Activated effector memory CD4-positive, alpha-beta T cell treated with anti-CD3 and anti-CD28 coated beads, Interleukin-2, amount 50 U/mL, for 16 hours (primary cell): ENCODE results near the gene IRF6.

Source experiments
- DNase-seq: peaks from one replicate; pipeline ENCODE4 v3.0.0-alpha.2; 2020

Gene IRF6

GRCh38 chr1:209786146-209786545 is 19.8 kb downstream of the IRF6 start:
- DNase-seq: no peak

- DNase-seq: no peak
Observed at GRCh38 chr1:209785592-209785991, 20.4 kb downstream of the IRF6 start.

- DNase-seq: peak; percentile 100
Observed at GRCh38 chr1:209784265-209785169, 21.4 kb downstream of the IRF6 start, which contains the start of gene C1orf74. C1orf74 (minus strand) TSS chr1:209784559; CDS start chr1:209783634, 925 bp downstream.

- no peak for DNase-seq
Observed at GRCh38 chr1:209783386-209783785, 22.6 kb downstream of the IRF6 start.

GRCh38 chr1:209780268-209780667 is 25.7 kb downstream of the IRF6 start:
- no peak for DNase-seq

- no peak for DNase-seq
Observed at GRCh38 chr1:209778102-209778501, 27.8 kb downstream of the IRF6 start.

- DNase-seq: no peak
Observed at GRCh38 chr1:209777587-209777986, 28.4 kb downstream of the IRF6 start.

- no peak for DNase-seq
Observed at GRCh38 chr1:209775678-209776077, 30.3 kb downstream of the IRF6 start.

GRCh38 chr1:209774592-209774991 is 31.4 kb downstream of the IRF6 start:
- no peak for DNase-seq

GRCh38 chr1:209772126-209772525 is 33.8 kb downstream of the IRF6 start:
- no peak for DNase-seq

GRCh38 chr1:209770636-209771415 is 35.1 kb downstream of the IRF6 start:
- no peak for DNase-seq

- no peak for DNase-seq
Observed at GRCh38 chr1:209769971-209770370, 36.0 kb downstream of the IRF6 start.

- peak; percentile 90 for DNase-seq
Observed at GRCh38 chr1:209769171-209769904, 36.6 kb downstream of the IRF6 start.

- peak; percentile 90 for DNase-seq
Observed at GRCh38 chr1:209768354-209768774, 37.6 kb downstream of the IRF6 start.

GRCh38 chr1:209767706-209768105 is 38.2 kb downstream of the IRF6 start:
- DNase-seq: no peak

- no peak for DNase-seq
Observed at GRCh38 chr1:209767096-209767495, 38.8 kb downstream of the IRF6 start.

GRCh38 chr1:209766051-209766450 is 39.9 kb downstream of the IRF6 start:
- no peak for DNase-seq

GRCh38 chr1:209761011-209761635 is 44.8 kb downstream of the IRF6 start:
- DNase-seq: no peak

GRCh38 chr1:209759829-209760359 is 46.0 kb downstream of the IRF6 start:
- no peak for DNase-seq

- DNase-seq: no peak
Observed at GRCh38 chr1:209758400-209758799, 47.5 kb downstream of the IRF6 start.

GRCh38 chr1:209756615-209757445 is 49.1 kb downstream of the IRF6 start:
- DNase-seq: peak; percentile 78
